Measurements from ENCODE around the gene MOGAT3. TPM values are rescaled to one million over a fixed set of nuclear protein-coding genes. Genes with fewer than 3 reads are reported as not detected.
A peak's percentile ranks its signal among the peaks of the same experiment; 100 is the strongest.

Gene MOGAT3
- total and polyA plus RNA-seq, 4 donors: not detected

DNA sequence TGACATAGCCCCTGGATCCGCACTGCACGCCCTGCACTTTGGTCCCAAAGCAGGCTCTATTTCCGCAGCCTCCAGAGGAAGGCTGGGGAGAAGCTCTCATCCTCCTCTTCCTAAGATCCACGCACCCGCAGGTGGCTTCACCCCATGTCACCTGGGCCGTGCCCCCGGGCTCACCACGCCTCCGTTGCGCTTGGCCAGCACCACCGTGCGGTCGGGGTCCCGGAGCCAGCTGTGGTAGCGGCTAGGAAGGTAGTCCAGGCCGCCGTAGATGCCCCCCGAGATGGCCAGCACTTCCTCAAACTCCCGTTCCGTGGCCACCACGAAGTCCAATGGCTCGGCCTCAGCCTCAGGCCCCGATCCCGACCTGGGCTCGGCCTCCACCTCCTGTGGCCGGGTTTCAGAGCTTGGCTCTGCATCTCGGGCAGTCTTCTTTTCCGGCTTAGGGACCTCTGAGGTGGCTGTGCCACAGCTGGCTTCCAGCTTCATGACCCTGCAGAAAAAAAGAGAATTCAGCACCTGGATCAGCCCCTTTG is 26.4 kb downstream of the MOGAT3 start:
- DNase-seq: no peak
- no peak overlapping the region for H3K27ac ChIP-seq (ENCODE audit: low read depth in 1 of 2, low read length in 1 of 2)
- no peak for TF ChIP-seq CTCF (IDR thresholded peaks at IDR 0.05; ENCODE audit: control extremely low read depth, extremely low read depth)
- peaks cover 0 to 20% (median 4%) of the 10 kb centered on the region in 5 donors for H3K4me1 ChIP-seq (ENCODE audit: control insufficient read depth in 5 of 5, insufficient read depth in 5 of 5, low read length in 5 of 5)
- ATAC-seq (ENCODE audit: insufficient read depth, low FRiP score): no peak
- peaks cover 26 to 91% (median 85%) of the 10 kb centered on the region in 3 donors for H3K27me3 ChIP-seq (ENCODE audit: control insufficient read depth in 3 of 3, insufficient read depth in 3 of 3, low read length in 2 of 3)
- no peaks in the 10 kb centered on the region for H3K36me3 ChIP-seq (ENCODE audit: control insufficient read depth in 4 of 4, insufficient read depth in 4 of 4, low read length in 4 of 4)
- H3K9ac ChIP-seq (ENCODE audit: insufficient read depth in 1 of 2, low read length in 2 of 2): no peak overlapping the region
- H3K9me3 ChIP-seq (ENCODE audit: control insufficient read depth in 4 of 4, insufficient read depth in 3 of 4, low read length in 3 of 4): peaks cover 0 to 15% (median 0%) of the 10 kb centered on the region in 4 donors
- WGBS, 2 donors: 4 to 6% methylated on average over 27 to 28 of the region's 28 CpGs
- no peak overlapping the region for H3K4me3 ChIP-seq

GRCh38 chr7:101173752-101174244 is 27.0 kb downstream of the MOGAT3 start:
- Histone ChIP-seq H3K4me1 (ENCODE audit: control insufficient read depth in 5 of 5, insufficient read depth in 5 of 5, low read length in 5 of 5) (peaks cover 0 to 18% (median 4%) of the 10 kb centered on the region in 5 donors), H3K36me3 (ENCODE audit: control insufficient read depth in 4 of 4, insufficient read depth in 4 of 4, low read length in 4 of 4) (no peaks in the 10 kb centered on the region), H3K27ac (ENCODE audit: low read depth in 1 of 2, low read length in 1 of 2) (no peak overlapping the region), H3K27me3 (ENCODE audit: control insufficient read depth in 3 of 3, insufficient read depth in 3 of 3, low read length in 2 of 3) (peaks cover 26 to 91% (median 87%) of the 10 kb centered on the region in 3 donors), H3K4me3 (no peak overlapping the region), H3K9me3 (ENCODE audit: control insufficient read depth in 4 of 4, insufficient read depth in 3 of 4, low read length in 3 of 4) (peaks cover 0 to 17% (median 0%) of the 10 kb centered on the region in 4 donors), H3K9ac (ENCODE audit: insufficient read depth in 1 of 2, low read length in 2 of 2) (no peak overlapping the region)
- no peak for ATAC-seq (ENCODE audit: insufficient read depth, low FRiP score)
- no peak for DNase-seq
- WGBS, 2 donors: 5 to 6% methylated on average over 16 of the region's 16 CpGs
- no peak for TF ChIP-seq CTCF (IDR thresholded peaks at IDR 0.05; ENCODE audit: control extremely low read depth, extremely low read depth)

DNA sequence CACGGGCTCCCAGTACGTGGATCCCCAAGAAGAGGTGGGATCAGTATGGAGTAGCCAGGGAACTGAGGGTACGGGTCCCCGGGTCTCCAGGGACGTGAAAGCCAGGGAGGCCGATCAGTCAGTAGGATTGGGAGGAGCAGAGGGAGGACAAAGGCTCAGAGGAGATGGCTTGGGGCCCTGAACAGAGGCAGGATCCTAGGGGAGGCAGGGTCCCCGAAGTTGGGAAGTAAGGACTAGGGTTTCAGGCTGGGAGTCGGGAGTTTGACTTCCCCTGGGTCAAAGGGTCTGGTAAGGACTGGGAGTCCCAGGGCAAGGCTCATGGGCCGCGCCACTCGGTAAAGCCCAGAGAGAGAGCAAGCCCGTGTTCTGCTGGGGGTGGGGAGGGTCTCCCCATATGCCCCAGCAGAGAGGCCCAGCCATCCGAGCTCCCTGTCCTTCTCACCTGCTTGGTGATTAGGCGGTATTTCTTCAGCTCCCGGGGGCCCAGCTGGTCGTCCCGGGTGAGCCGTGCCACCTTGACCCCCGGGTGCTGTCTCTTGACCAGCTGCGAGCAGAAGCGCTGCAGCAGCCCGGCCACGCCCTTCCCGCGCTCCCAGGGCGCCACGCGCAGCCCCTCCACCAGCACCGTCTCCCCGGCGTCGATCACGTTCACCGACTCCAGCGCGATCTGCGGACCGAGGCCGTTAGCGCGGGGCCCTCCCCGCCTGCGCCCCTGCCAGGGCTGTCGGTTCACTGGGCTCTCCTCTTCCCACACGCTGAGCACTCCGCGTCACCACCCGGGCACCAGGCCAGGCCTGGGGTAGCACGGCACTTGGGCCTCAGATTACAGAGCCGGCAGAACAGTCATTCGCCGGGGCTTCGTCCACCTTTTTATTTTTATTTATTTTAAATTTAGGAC is 27.7 kb downstream of the MOGAT3 start:
- no peak overlapping the region for H3K4me3 ChIP-seq
- peak; percentile 71 to 86 (median 77) for DNase-seq
- peak; percentile 55 for ATAC-seq (ENCODE audit: insufficient read depth, low FRiP score)
- no peaks in the 10 kb centered on the region for H3K36me3 ChIP-seq (ENCODE audit: control insufficient read depth in 4 of 4, insufficient read depth in 4 of 4, low read length in 4 of 4)
- no peak for TF ChIP-seq CTCF (IDR thresholded peaks at IDR 0.05; ENCODE audit: control extremely low read depth, extremely low read depth)
- WGBS, 2 donors: 1 to 2% methylated on average over 50 to 53 of the region's 53 CpGs
- H3K27me3 ChIP-seq (ENCODE audit: control insufficient read depth in 3 of 3, insufficient read depth in 3 of 3, low read length in 2 of 3): peaks cover 26 to 92% (median 89%) of the 10 kb centered on the region in 3 donors
- H3K27ac ChIP-seq (ENCODE audit: low read depth in 1 of 2, low read length in 1 of 2): no peak overlapping the region
- H3K9ac ChIP-seq (ENCODE audit: insufficient read depth in 1 of 2, low read length in 2 of 2): no peak overlapping the region
- H3K4me1 ChIP-seq (ENCODE audit: control insufficient read depth in 5 of 5, insufficient read depth in 5 of 5, low read length in 5 of 5): peaks cover 0 to 18% (median 4%) of the 10 kb centered on the region in 5 donors
- peaks cover 0 to 17% (median 0%) of the 10 kb centered on the region in 4 donors for H3K9me3 ChIP-seq (ENCODE audit: control insufficient read depth in 4 of 4, insufficient read depth in 3 of 4, low read length in 3 of 4)

All from lung (tissue), 12 donors.